ENCODE data around the gene GRK6.

GRK6 gene

GRCh38 chr5:177445052-177445916, 18.8 kb downstream of the GRK6 start:
- TF ChIP-seq, protein P1, sequence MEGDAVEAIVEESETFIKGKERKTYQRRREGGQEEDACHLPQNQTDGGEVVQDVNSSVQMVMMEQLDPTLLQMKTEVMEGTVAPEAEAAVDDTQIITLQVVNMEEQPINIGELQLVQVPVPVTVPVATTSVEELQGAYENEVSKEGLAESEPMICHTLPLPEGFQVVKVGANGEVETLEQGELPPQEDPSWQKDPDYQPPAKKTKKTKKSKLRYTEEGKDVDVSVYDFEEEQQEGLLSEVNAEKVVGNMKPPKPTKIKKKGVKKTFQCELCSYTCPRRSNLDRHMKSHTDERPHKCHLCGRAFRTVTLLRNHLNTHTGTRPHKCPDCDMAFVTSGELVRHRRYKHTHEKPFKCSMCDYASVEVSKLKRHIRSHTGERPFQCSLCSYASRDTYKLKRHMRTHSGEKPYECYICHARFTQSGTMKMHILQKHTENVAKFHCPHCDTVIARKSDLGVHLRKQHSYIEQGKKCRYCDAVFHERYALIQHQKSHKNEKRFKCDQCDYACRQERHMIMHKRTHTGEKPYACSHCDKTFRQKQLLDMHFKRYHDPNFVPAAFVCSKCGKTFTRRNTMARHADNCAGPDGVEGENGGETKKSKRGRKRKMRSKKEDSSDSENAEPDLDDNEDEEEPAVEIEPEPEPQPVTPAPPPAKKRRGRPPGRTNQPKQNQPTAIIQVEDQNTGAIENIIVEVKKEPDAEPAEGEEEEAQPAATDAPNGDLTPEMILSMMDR (IDR thresholded peaks at IDR 0.05; ENCODE audit: low read depth, low read length, missing control alignments): no peak
- DNase-seq (ENCODE audit: low read depth): no peak
- H3K4me3 ChIP-seq (ENCODE audit: low read depth, low read length): no peak overlapping the region; the same call in 1 of the 2 replicates

DNA sequence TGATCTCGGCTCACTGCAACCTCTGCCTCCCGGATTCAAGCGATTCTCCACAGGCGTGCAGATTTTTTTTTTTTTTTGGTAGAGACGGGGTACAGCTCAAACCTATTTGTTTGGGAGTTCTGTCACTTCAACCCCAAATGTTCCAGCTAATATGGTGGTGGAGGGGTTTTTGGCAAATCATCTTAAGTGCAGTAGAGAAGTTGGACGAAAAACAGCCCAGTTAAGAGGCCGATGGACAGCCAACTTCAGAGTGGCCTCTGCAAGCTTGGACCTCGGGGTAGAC, 19.4 kb downstream of the GRK6 start:
- peak overlapping the region; percentile 67 for H3K4me3 ChIP-seq (ENCODE audit: low read depth, low read length)
- no peak for DNase-seq (ENCODE audit: low read depth)
- TF ChIP-seq, protein P1 (IDR thresholded peaks at IDR 0.05; ENCODE audit: low read depth, low read length, missing control alignments): no peak

GRCh38 chr5:177446200-177447065, 20.0 kb downstream of the GRK6 start, which contains the start of gene PRR7:
PRR7 (plus strand) TSS chr5:177446814; CDS start chr5:177455068, 8,254 bp downstream.
- peak within 1 kb of the TSS; percentile 67 for H3K4me3 ChIP-seq (ENCODE audit: low read depth, low read length)
- TF ChIP-seq, protein P1 (IDR thresholded peaks at IDR 0.05; ENCODE audit: low read depth, low read length, missing control alignments): no peak

GRCh38 chr5:177447066-177447610, 20.7 kb downstream of the GRK6 start:
- DNase-seq (ENCODE audit: low read depth): no peak
- TF ChIP-seq, protein P1 (IDR thresholded peaks at IDR 0.05; ENCODE audit: low read depth, low read length, missing control alignments): no peak
- H3K4me3 ChIP-seq (ENCODE audit: low read depth, low read length): peak overlapping the region; percentile 67

More at GRCh38 chr5:177446200-177447065, 20.0 kb downstream of the GRK6 start, which contains the start of gene PRR7:
- DNase-seq (ENCODE audit: low read depth): no peak

DNA sequence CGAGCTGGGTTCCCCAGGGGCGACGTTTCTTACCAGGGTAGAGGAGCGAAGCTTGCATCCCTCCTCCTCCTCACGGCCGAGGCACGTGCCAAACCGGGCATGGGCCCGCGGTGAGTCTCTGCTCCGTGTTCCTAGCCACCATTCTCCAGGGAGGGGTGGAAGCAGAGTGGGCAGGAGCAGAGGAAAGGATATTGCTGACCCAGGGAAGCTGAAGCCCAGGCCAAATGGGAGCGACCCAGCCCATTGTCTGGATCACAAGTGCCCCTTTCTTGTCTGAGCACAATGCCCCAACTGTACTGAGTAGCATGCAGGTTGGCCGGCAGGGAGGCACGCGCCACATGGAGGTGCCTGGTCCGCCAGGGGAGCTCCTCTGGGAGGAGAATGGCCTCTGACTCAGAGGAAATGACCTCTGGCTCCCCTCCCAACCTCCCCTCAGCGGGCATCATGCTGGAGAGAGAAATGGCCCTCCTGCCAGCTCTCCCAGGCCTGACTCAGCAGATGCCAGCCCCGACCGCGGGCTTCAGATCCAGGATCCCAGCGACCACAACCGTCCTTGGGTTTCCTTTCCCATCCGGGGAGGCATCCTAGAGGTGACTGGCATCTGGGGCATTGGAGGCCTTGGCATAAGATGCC, 21.3 kb downstream of the GRK6 start:
- no peak for DNase-seq (ENCODE audit: low read depth)
- H3K4me3 ChIP-seq (ENCODE audit: low read depth, low read length): peak overlapping the region; percentile 38

More for the DNA sequence above, 21.3 kb downstream of the GRK6 start:
- TF ChIP-seq, protein P1 (IDR thresholded peaks at IDR 0.05; ENCODE audit: low read depth, low read length, missing control alignments): no peak
